Small intestine (tissue), 7 donors: ENCODE measurements around the gene CCDC33. TPM values are rescaled to one million over a fixed set of nuclear protein-coding genes. Genes with fewer than 3 reads are reported as not detected.
"Not testable (repeated sequence)": the region's sequence is repeated elsewhere in the genome, so short reads cannot be mapped to it uniquely, and the experiment has no call there.

Source experiments
- DNase-seq, 2 donors: peaks; one replicate each; pipeline versions ENCODE4 v3.0.0 to v3.0.0-alpha.2; 2013
- FAIRE-seq: peaks from 2 replicates; lab custom pipeline; 2012; peaks lifted over from hg19 to GRCh38; lab: Jason Lieb, UNC
- H3K27ac ChIP-seq, 3 donors: one replicate each; pipeline ENCODE4 v1.5.1; 2013; ENCODE audit warnings: low read length in 2 of 3, mild to moderate bottlenecking in 2 of 3, control low read depth in 1 of 3, inconsistent platforms in 1 of 3, low read depth in 1 of 3, moderate library complexity in 1 of 3
- H3K27me3 ChIP-seq, 3 donors: one replicate each; pipeline ENCODE4 v1.6.1; 2013; ENCODE audit warnings: low read length in 3 of 3, inconsistent platforms in 1 of 3; ENCODE audit not compliant: control insufficient read depth in 3 of 3, insufficient read depth in 3 of 3
- H3K36me3 ChIP-seq, 3 donors: one replicate each; pipeline ENCODE4 v1.6.1; 2013; ENCODE audit warnings: low read length in 3 of 3, inconsistent platforms in 1 of 3, low read depth in 1 of 3, mild to moderate bottlenecking in 1 of 3, moderate library complexity in 1 of 3; ENCODE audit not compliant: control insufficient read depth in 3 of 3, insufficient read depth in 2 of 3
- H3K4me1 ChIP-seq, 3 donors: one replicate each; pipeline ENCODE4 v1.6.1; 2013; ENCODE audit warnings: low read length in 2 of 3, inconsistent platforms in 1 of 3, low read depth in 1 of 3, mild to moderate bottlenecking in 1 of 3, moderate library complexity in 1 of 3; ENCODE audit not compliant: control insufficient read depth in 3 of 3, insufficient read depth in 2 of 3
- H3K4me3 ChIP-seq, 3 donors: one replicate each; pipeline ENCODE4 v1.5.1; 2013; ENCODE audit warnings: low read length in 3 of 3, control low read depth in 1 of 3, inconsistent platforms in 1 of 3, low read depth in 1 of 3, mild to moderate bottlenecking in 1 of 3, moderate library complexity in 1 of 3
- H3K9me3 ChIP-seq, 2 donors: one replicate each; pipeline ENCODE4 v1.6.1; 2013; ENCODE audit warnings: low read depth in 1 of 2, low read length in 1 of 2; ENCODE audit not compliant: control insufficient read depth in 2 of 2, insufficient read depth in 1 of 2
- WGBS, 3 donors: extraction: QIAGEN DNeasy Blood & Tissue Kit; methylation state at CpG; one replicate each; pipeline ENCODE4 v1.1.7; 2013; 5-methylcytosine and 5-hydroxymethylcytosine counted together
- polyA plus RNA-seq, 4 donors: library from polyadenylated mRNA; stranded (reverse) in 3 of 4; unstranded in 1 of 4; fragments of 200-250 nt in 3 of 4; fragments of 120-200 nt in 1 of 4; gene quantifications; one replicate each; pipeline versions ENCODE4 v1.2.1 to v1.2.3, GENCODE V29; 2013
- donor health status: healthy with polysubstance abuse.
- donor health status: control.
- donor health status: control.
- donor health status: Bipolar disorder and iron deficiency.
- donor health status: healthy.

CCDC33 gene
- polyA plus RNA-seq, 4 donors = 0.01 to 1.1 TPM; not detected in 2

DNA sequence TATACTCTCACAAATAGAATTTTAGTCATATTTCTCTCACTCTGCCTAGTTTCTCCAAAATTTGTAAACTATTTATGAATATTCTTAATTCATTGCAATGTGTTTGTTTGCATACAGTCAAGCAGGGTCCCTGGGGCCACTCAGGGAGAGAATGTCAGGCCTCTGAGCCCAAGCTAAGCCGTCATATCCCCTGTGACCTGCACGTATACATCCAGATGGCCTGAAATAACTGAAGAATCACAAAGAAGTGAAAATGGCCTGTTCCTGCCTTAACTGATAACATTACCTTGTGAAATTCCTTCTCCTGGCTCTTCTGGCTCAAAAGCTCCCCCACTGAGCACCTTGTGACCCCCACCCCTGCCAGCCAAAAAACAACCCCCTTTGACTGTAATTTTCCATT, 117.9 kb downstream of the CCDC33 start:
- H3K27me3 ChIP-seq, H3K4me1 ChIP-seq, FAIRE-seq, H3K4me3 ChIP-seq, H3K27ac ChIP-seq, H3K36me3 ChIP-seq, H3K9me3 ChIP-seq, DNase-seq: not testable (repeated sequence)
- WGBS, 3 donors = 67 to 84% (median 77%) methylated on average over 2 of the region's 2 CpGs

DNA sequence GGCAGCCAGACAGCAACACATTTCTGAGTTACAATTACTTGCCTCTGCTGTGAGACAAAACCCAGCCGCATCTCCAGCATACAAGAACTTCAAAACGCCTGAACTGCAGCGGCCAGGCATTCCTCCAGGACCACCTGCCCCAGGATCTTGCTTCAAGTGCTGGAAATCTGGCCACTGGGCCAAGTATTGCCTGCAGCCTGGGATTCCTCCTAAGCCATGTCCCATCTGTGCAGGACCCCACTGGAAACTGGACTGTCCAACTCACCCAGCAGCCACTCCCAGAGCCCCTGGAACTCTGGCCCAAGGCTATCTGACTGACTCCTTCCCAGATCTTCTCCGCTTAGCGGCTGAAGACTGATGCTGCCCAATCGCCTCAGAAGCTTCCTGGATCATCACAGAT, 119.9 kb downstream of the CCDC33 start:
- DNase-seq, H3K4me3 ChIP-seq, H3K27ac ChIP-seq, H3K4me1 ChIP-seq, H3K27me3 ChIP-seq, FAIRE-seq, H3K36me3 ChIP-seq, H3K9me3 ChIP-seq: not testable (repeated sequence)
- 81 to 88% (median 83%) methylated on average over 6 of the region's 6 CpGs for WGBS, 3 donors

- not testable (repeated sequence) for H3K27ac ChIP-seq, FAIRE-seq, H3K36me3 ChIP-seq, H3K27me3 ChIP-seq, DNase-seq, H3K4me3 ChIP-seq, H3K4me1 ChIP-seq, H3K9me3 ChIP-seq
- WGBS, 3 donors = 69 to 87% (median 79%) methylated on average over 7 of the region's 7 CpGs
Measured at GRCh38 chr15:74357514-74357913, 121.4 kb downstream of the CCDC33 start.

- not testable (repeated sequence) for H3K4me1 ChIP-seq, H3K36me3 ChIP-seq, H3K27me3 ChIP-seq, H3K9me3 ChIP-seq, FAIRE-seq, DNase-seq, H3K4me3 ChIP-seq, H3K27ac ChIP-seq
- 40 to 57% (median 45%) methylated on average over 6 of the region's 6 CpGs for WGBS, 3 donors
Measured at GRCh38 chr15:74359376-74359775, 123.2 kb downstream of the CCDC33 start.

GRCh38 chr15:74360855-74361254, 124.7 kb downstream of the CCDC33 start:
- FAIRE-seq, DNase-seq, H3K4me3 ChIP-seq, H3K9me3 ChIP-seq, H3K4me1 ChIP-seq, H3K27ac ChIP-seq, H3K36me3 ChIP-seq: not testable (repeated sequence)
- peaks cover 3 to 15% (median 4%) of the 10 kb centered on the region in 3 donors for H3K27me3 ChIP-seq
- WGBS, 3 donors = 54 to 72% (median 56%) methylated on average over 1 of the region's 1 CpG

- Histone ChIP-seq H3K27me3 (peaks cover 3 to 22% (median 6%) of the 10 kb centered on the region in 3 donors), H3K4me3 (no peak overlapping the region), H3K36me3 (no peaks in the 10 kb centered on the region), H3K4me1 (no peaks in the 10 kb centered on the region), H3K9me3 (no peaks in the 10 kb centered on the region), H3K27ac (no peak overlapping the region)
- WGBS, 3 donors = 70 to 92% (median 75%) methylated on average over 1 of the region's 1 CpG
- no peak for DNase-seq
- no peak for FAIRE-seq
Measured at GRCh38 chr15:74362482-74362881, 126.4 kb downstream of the CCDC33 start.

GRCh38 chr15:74364936-74365597, 128.9 kb downstream of the CCDC33 start:
- Histone ChIP-seq H3K4me3 (peak overlapping the region in 2 of 3 donors; percentile 32 to 49), H3K27ac (peak overlapping the region in 1 of 3 donors; percentile 36), H3K4me1 (no peaks in the 10 kb centered on the region), H3K9me3 (no peaks in the 10 kb centered on the region), H3K36me3 (no peaks in the 10 kb centered on the region), H3K27me3 (peaks cover 3 to 32% (median 12%) of the 10 kb centered on the region in 3 donors)
- 74 to 86% (median 80%) methylated on average over 12 of the region's 12 CpGs for WGBS, 3 donors
- FAIRE-seq (no peak), DNase-seq (no peak)

DNA sequence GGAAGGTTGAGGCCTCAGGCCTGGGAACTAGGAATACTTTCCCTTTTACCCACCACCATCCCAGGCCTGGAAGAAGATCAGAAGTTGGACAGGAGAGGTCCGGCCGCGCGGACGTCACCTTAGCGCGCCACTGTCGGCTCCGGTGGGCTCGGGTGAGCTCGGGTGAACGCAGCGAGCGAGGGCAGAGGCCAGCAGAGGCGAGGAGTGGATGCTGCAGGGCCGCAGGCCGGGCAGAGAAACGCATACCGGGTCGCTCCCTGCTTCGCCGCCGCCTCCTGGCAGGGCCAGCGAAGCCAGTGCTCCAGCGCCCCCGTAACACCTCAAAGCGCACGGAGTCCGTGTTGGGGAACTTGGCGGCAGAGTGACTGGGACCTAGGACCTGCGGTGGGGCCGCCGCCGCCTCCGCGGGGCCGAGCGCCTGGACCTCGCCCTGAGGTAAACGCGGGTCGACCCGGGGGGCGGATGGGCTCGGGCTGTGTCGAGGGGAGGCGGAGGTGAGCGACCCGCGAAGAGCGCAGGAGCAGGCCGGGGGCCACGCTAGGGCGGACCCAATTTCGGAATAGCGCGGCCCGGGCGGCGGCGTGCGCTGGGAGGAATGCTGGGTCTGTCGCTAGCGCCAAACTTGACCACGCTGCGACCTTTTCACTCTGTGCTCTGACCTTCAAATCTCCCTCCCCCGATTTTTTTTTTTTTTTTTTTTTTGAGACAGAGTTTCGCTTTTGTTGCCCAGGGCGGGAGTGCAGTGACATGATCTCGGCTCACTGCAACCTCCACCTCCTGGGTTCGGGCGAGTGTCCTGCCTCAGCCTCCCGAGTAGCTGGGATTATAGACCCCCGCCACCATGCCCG, 129.7 kb downstream of the CCDC33 start:
- Histone ChIP-seq H3K4me1 (no peaks in the 10 kb centered on the region), H3K27me3 (peaks cover 3 to 32% (median 12%) of the 10 kb centered on the region in 3 donors), H3K27ac (peak overlapping the region in 1 of 3 donors; percentile 36), H3K36me3 (no peaks in the 10 kb centered on the region), H3K4me3 (peak overlapping the region in 2 of 3 donors; percentile 32 to 49), H3K9me3 (no peaks in the 10 kb centered on the region)
- DNase-seq = peak in 1 of 2 donors; percentile 68
- 2 to 6% (median 5%) methylated on average over 61 to 75 of the region's 75 CpGs for WGBS, 3 donors
- FAIRE-seq = no peak
